ENCODE results near the gene HAUS7. TPM values are rescaled to one million over a fixed set of nuclear protein-coding genes. Genes with fewer than 3 reads are reported as not detected.

The HAUS7 gene
- total RNA-seq, 1 donor from 2014 or later = 27.7 TPM

GRCh38 chrX:153457827-153458466 is 12.4 kb downstream of the HAUS7 start:
- DNase-seq (ENCODE audit: low spot score) = no peak
- Mint-ChIP-seq H3K27ac (ENCODE audit: unreplicated experiment) (no peak overlapping the region), H3K4me1 (ENCODE audit: unreplicated experiment) (no peaks in the 10 kb centered on the region), H3K27me3 (ENCODE audit: unreplicated experiment) (peaks cover 8% of the 10 kb centered on the region), H3K36me3 (ENCODE audit: low read depth, unreplicated experiment) (peaks cover 6% of the 10 kb centered on the region), H3K9me3 (ENCODE audit: unreplicated experiment) (no peaks in the 10 kb centered on the region), H3K4me3 (ENCODE audit: unreplicated experiment) (no peak overlapping the region)
- TF ChIP-seq, protein P1, sequence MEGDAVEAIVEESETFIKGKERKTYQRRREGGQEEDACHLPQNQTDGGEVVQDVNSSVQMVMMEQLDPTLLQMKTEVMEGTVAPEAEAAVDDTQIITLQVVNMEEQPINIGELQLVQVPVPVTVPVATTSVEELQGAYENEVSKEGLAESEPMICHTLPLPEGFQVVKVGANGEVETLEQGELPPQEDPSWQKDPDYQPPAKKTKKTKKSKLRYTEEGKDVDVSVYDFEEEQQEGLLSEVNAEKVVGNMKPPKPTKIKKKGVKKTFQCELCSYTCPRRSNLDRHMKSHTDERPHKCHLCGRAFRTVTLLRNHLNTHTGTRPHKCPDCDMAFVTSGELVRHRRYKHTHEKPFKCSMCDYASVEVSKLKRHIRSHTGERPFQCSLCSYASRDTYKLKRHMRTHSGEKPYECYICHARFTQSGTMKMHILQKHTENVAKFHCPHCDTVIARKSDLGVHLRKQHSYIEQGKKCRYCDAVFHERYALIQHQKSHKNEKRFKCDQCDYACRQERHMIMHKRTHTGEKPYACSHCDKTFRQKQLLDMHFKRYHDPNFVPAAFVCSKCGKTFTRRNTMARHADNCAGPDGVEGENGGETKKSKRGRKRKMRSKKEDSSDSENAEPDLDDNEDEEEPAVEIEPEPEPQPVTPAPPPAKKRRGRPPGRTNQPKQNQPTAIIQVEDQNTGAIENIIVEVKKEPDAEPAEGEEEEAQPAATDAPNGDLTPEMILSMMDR (IDR thresholded peaks at IDR 0.05; ENCODE audit: unreplicated experiment) = no peak

DNA sequence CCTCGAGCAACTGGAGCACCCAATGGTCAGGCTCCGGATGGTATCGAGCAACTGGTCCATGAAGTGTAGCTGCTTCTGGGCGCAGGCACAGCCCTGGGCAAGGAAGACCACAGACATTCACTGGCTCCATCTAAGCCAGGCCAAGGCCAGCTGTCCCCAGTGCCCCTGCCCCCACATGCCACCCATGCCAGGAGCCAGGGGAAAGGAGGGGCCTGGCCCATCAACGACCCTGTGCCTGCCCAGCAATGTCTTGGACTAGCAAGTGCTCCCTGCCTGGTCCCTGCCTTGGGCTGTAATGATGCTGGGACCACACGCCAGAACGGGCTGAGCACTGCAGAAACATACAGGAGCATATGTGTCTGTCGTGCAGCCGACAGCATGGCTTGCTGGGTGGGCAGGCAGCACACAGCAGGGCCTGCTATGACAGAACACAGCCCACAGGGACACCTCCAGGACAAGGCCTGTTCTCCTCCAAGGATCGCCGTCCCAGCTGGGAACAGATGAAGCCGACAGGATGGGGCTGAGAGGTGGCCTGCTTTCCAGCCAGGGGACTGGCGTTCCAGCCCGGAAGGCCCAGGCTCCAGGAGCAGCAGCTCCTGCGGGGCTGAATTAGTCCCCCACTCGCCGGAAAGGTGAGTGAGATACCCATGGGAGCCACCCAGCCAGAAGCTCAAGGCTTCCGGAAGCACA is 13.1 kb downstream of the HAUS7 start:
- Mint-ChIP-seq H3K27ac (ENCODE audit: unreplicated experiment) (no peak overlapping the region), H3K4me1 (ENCODE audit: unreplicated experiment) (no peaks in the 10 kb centered on the region), H3K9me3 (ENCODE audit: unreplicated experiment) (no peaks in the 10 kb centered on the region), H3K27me3 (ENCODE audit: unreplicated experiment) (peaks cover 8% of the 10 kb centered on the region), H3K4me3 (ENCODE audit: unreplicated experiment) (no peak overlapping the region), H3K36me3 (ENCODE audit: low read depth, unreplicated experiment) (peaks cover 6% of the 10 kb centered on the region)
- no peak for DNase-seq (ENCODE audit: low spot score)
- TF ChIP-seq, protein P1 (IDR thresholded peaks at IDR 0.05; ENCODE audit: unreplicated experiment) = no peak

DNA sequence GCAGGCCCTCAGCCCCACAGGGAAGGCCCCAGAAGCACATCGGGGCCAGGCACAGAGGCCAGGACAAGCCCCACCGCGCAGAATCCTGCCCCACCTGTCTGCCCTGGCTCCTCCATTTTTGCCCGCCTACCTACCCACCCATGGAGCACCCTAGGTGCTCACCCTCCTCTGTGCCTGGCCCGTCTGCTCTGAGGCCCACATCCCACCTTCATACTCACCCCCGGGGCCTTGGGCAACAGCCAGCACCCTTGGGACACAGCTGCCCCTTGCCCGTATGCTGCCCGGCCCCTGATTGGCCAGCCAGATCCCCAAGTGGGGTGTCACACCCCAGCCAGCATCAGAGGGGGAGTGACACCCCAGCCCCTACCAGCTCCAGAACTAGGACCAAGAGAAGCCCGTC is 13.7 kb downstream of the HAUS7 start:
- Mint-ChIP-seq H3K27ac (ENCODE audit: unreplicated experiment) (no peak overlapping the region), H3K4me1 (ENCODE audit: unreplicated experiment) (no peaks in the 10 kb centered on the region), H3K27me3 (ENCODE audit: unreplicated experiment) (peaks cover 5% of the 10 kb centered on the region), H3K36me3 (ENCODE audit: low read depth, unreplicated experiment) (peaks cover 2% of the 10 kb centered on the region), H3K4me3 (ENCODE audit: unreplicated experiment) (no peak overlapping the region), H3K9me3 (ENCODE audit: unreplicated experiment) (no peaks in the 10 kb centered on the region)
- no peak for DNase-seq (ENCODE audit: low spot score)
- TF ChIP-seq, protein P1 (IDR thresholded peaks at IDR 0.05; ENCODE audit: unreplicated experiment) = no peak

- no peaks in the 10 kb centered on the region for H3K4me1 Mint-ChIP-seq (ENCODE audit: unreplicated experiment)
- no peaks in the 10 kb centered on the region for H3K9me3 Mint-ChIP-seq (ENCODE audit: unreplicated experiment)
- TF ChIP-seq, protein P1 (IDR thresholded peaks at IDR 0.05; ENCODE audit: unreplicated experiment) = no peak
- no peaks in the 10 kb centered on the region for H3K36me3 Mint-ChIP-seq (ENCODE audit: low read depth, unreplicated experiment)
- DNase-seq (ENCODE audit: low spot score) = no peak
- H3K27ac Mint-ChIP-seq (ENCODE audit: unreplicated experiment) = no peak overlapping the region
- H3K27me3 Mint-ChIP-seq (ENCODE audit: unreplicated experiment) = peaks cover 2% of the 10 kb centered on the region
- no peak overlapping the region for H3K4me3 Mint-ChIP-seq (ENCODE audit: unreplicated experiment)
These were observed 14.2 kb downstream of the HAUS7 start for GRCh38 chrX:153456161-153456560.

GRCh38 chrX:153455571-153455970 is 14.8 kb downstream of the HAUS7 start:
- TF ChIP-seq, protein P1 (IDR thresholded peaks at IDR 0.05; ENCODE audit: unreplicated experiment) = no peak
- Mint-ChIP-seq H3K27ac (ENCODE audit: unreplicated experiment) (no peak overlapping the region), H3K9me3 (ENCODE audit: unreplicated experiment) (no peaks in the 10 kb centered on the region), H3K27me3 (ENCODE audit: unreplicated experiment) (peaks cover 2% of the 10 kb centered on the region), H3K4me1 (ENCODE audit: unreplicated experiment) (no peaks in the 10 kb centered on the region), H3K36me3 (ENCODE audit: low read depth, unreplicated experiment) (no peaks in the 10 kb centered on the region), H3K4me3 (ENCODE audit: unreplicated experiment) (no peak overlapping the region)
- no peak for DNase-seq (ENCODE audit: low spot score)
